ENCODE measurements around the gene ADH4.

The ADH4 gene

GRCh38 chr4:99079625-99080295 lies 64.3 kb downstream of the ADH4 start:
- no peak for DNase-seq (ENCODE audit: low spot score)

- DNase-seq (ENCODE audit: low spot score), result no peak
Measured at GRCh38 chr4:99078931-99079624, 65.0 kb downstream of the ADH4 start.

- no peak for DNase-seq (ENCODE audit: low spot score)
Measured at GRCh38 chr4:99078336-99078735, 65.8 kb downstream of the ADH4 start.

GRCh38 chr4:99077177-99077576 lies 66.9 kb downstream of the ADH4 start:
- no peak for DNase-seq (ENCODE audit: low spot score)

DNA sequence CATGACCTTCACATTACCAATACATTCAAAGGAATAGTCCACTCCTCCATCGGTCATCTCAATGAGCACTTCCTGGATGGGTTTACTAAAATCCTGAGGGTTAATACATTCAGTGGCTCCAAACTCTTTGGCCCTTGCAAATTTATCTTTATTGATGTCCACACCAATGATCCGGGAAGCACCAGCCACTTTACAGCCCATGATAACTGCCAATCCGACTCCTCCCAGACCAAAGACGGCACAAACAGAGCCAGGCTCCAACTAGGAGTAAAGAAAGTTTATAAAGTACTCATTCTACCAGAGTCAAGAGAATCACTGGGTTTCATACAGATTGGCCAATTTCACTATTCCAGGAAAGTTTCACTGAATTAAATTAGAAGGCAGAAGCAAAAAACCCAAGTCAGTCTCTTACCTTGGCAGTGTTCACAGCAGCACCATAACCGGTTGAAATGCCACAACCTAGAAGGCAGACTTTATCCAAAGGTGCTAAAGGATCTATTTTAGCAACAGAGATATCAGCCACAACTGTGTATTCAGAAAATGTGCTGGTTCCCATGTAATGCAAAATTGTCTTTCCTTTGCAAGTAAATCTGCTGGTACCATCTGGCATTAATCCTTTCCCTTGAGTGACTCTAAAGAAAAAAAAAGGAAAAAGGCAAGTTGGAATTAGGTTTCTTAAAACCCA lies 67.7 kb downstream of the ADH4 start:
- no peak for DNase-seq (ENCODE audit: low spot score)

DNA sequence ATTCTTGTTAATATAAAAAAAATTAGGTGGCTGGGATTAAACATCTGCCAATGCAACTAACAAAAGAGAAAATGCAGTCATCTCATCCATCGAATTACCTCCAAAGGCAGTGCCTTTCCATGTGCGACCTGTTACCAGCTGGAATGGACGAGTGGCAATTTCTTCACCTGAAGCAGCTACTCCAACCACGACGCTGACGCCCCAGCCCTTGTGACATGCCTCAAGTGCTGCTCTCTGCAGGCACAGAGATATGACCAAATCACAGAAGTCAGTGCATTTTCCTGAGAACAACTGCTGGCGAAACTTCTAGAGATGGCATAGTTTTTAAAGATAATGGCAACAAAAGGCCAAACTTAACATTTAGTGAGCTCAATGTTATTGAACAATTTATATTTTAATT lies 69.3 kb downstream of the ADH4 start:
- no peak for DNase-seq (ENCODE audit: low spot score)

Data from GM03348 (cell line).